HepG2 (cell line): ENCODE measurements around the gene ARHGEF11. TPM values are rescaled to one million over a fixed set of nuclear protein-coding genes. Genes with fewer than 3 reads are reported as not detected.

Experiments used
- ATAC-seq: fragments of 200-7000 bp; cut with Tn5 transposase; 3 replicates; pipeline ENCODE4 v1.9.1; 2020; ENCODE audit warnings: mild to moderate bottlenecking, moderate library complexity
- BruUV-seq: library from RNA; stranded (reverse); fragments of 400-500 nt; replicated peaks from 2 replicates; lab custom pipeline; 2021; lab: Mats Ljungman, UMichigan
- CTCF ChIA-PET: fragments of 300-600 bp; formaldehyde crosslinking; extraction: SDS; loops from one replicate; lab custom pipeline; 2021; ENCODE audit warnings: low total read pairs, inconsistent platforms, low intra/inter-chr PET ratio; lab: Yijun Ruan, JAX
- POLR2A ChIA-PET: fragments of 350-600 bp; sonication (Branson Sonifier 250); formaldehyde crosslinking; loops from one replicate; lab custom pipeline; 2020; ENCODE audit warnings: antibody characterized with exemption, inconsistent platforms; lab: Yijun Ruan, JAX
- DNase-seq: peaks from one replicate; pipeline ENCODE4 v3.0.0-alpha.2; 2015; ENCODE audit warnings: low spot score
- FAIRE-seq: peaks from 3 replicates; lab custom pipeline; 2011; peaks lifted over from hg19 to GRCh38; lab: Jason Lieb, UNC
- H2AFZ ChIP-seq: one replicate; pipeline ENCODE4 v1.6.1; 2011; ENCODE audit warnings: low read length, inconsistent platforms
- H3K27ac ChIP-seq: fragments of 300-600 bp; 3 replicates; pipeline ENCODE4 v1.8.0; 2011; ENCODE audit warnings: mixed run types, mild to moderate bottlenecking, mixed read lengths, low read length, inconsistent platforms; ENCODE audit not compliant: insufficient read depth; ENCODE audit errors: extremely low read length
- H3K27me3 ChIP-seq, 2 experiments: fragments of 200-600 bp in 1 of 2; 2 replicates in 1 of 2; 3 replicates in 1 of 2; pipeline versions ENCODE4 v1.6.0 to v1.8.0; 2011; ENCODE audit warnings: low read length in 2 of 2, mild to moderate bottlenecking in 2 of 2, moderate library complexity in 2 of 2, inconsistent platforms in 1 of 2; ENCODE audit not compliant: insufficient read depth in 2 of 2, control insufficient read depth in 1 of 2
- H3K36me3 ChIP-seq, 2 experiments: fragments of 200-600 bp in 1 of 2; replicated peaks in 1 of 2; 2 replicates in 1 of 2; 3 replicates in 1 of 2; pipeline versions ENCODE4 v1.5.1 to v1.8.0; 2011; ENCODE audit warnings: low read length in 2 of 2, inconsistent platforms in 1 of 2; ENCODE audit not compliant: insufficient read depth in 2 of 2, control insufficient read depth in 1 of 2
- H3K4me1 ChIP-seq: 2 replicates; pipeline ENCODE4 v1.5.1; 2012; ENCODE audit warnings: low read length, inconsistent platforms; ENCODE audit not compliant: insufficient read depth
- H3K4me2 ChIP-seq: 2 replicates; pipeline ENCODE4 v1.6.0; 2011; ENCODE audit warnings: low read depth, low read length, inconsistent platforms
- H3K4me3 ChIP-seq, 3 experiments: fragments of 200-600 bp in 1 of 3; sonication (generic), shearing (Covaris generic) in 1 of 3; replicated peaks in 1 of 3; 2 replicates each; pipeline ENCODE4 v1.5.1; 2011 to 2016; ENCODE audit warnings: low read length in 3 of 3, inconsistent platforms in 2 of 3, low read depth in 2 of 3, mild to moderate bottlenecking in 2 of 3, control low read depth in 1 of 3, mixed read lengths in 1 of 3; ENCODE audit not compliant: insufficient read depth in 1 of 3
- H3K79me2 ChIP-seq: one replicate; pipeline ENCODE4 v1.6.1; 2011; ENCODE audit warnings: low read length, inconsistent platforms; ENCODE audit not compliant: insufficient read depth
- H3K9ac ChIP-seq: 2 replicates; pipeline ENCODE4 v1.6.0; 2011; ENCODE audit warnings: mild to moderate bottlenecking, low read depth, low read length, inconsistent platforms; ENCODE audit not compliant: insufficient read depth
- H3K9me3 ChIP-seq: 2 replicates; pipeline ENCODE4 v1.5.1; 2012; ENCODE audit warnings: mild to moderate bottlenecking, low read length
- H4K20me1 ChIP-seq: 2 replicates; pipeline ENCODE4 v1.6.0; 2011; ENCODE audit warnings: inconsistent platforms, mild to moderate bottlenecking, low read length, moderate library complexity; ENCODE audit not compliant: insufficient read depth
- ARNTL ChIP-seq: sonication (generic); formaldehyde crosslinking; IDR thresholded peaks from 2 replicates; pipeline ENCODE4 v1.4.0; 2020; ENCODE audit warnings: mild to moderate bottlenecking, missing genetic modification reagents
- CCAR2 ChIP-seq: fragments of 200-400 bp; formaldehyde crosslinking; optimal IDR thresholded peaks from 2 replicates; pipeline ENCODE3; 2018; ENCODE audit warnings: low read depth, mild to moderate bottlenecking, low read length, moderate library complexity
- EZH2 ChIP-seq: conservative IDR thresholded peaks from 2 replicates; pipeline ENCODE4 v1.6.1; 2012; ENCODE audit warnings: mild to moderate bottlenecking, low read depth, low read length, moderate library complexity
- FLYWCH1 ChIP-seq: sonication (generic); formaldehyde crosslinking; IDR thresholded peaks from 2 replicates; pipeline ENCODE4 v1.8.1; 2023; ENCODE audit warnings: mild to moderate bottlenecking, missing genetic modification reagents
- FOXC1 ChIP-seq: sonication (generic); formaldehyde crosslinking; IDR thresholded peaks from 2 replicates; pipeline ENCODE4 v1.8.0; 2022; ENCODE audit warnings: mild to moderate bottlenecking, missing genetic modification reagents, borderline replicate concordance
- KDM6A ChIP-seq: IDR thresholded peaks from 2 replicates; pipeline ENCODE4 v1.6.1; 2016; ENCODE audit warnings: low read depth
- MAFF ChIP-seq: IDR thresholded peaks from 2 replicates; pipeline ENCODE4 v1.6.1; 2011; ENCODE audit warnings: low read depth, low read length, improper control_type of control experiment
- TSC22D2 ChIP-seq: sonication (generic); formaldehyde crosslinking; IDR thresholded peaks from 2 replicates; pipeline ENCODE4 v1.5.1; 2020; ENCODE audit warnings: missing genetic modification reagents, mild to moderate bottlenecking, borderline replicate concordance
- ZC3H13 ChIP-seq: sonication (generic); formaldehyde crosslinking; IDR thresholded peaks from 2 replicates; pipeline ENCODE4 v1.8.1; 2023; ENCODE audit warnings: mild to moderate bottlenecking, missing genetic modification reagents, moderate library complexity
- ZNF350 ChIP-seq: sonication (generic); formaldehyde crosslinking; IDR thresholded peaks from 2 replicates; pipeline ENCODE4 v1.4.0; 2020; ENCODE audit warnings: mild to moderate bottlenecking, low read depth, missing genetic modification reagents, borderline replicate concordance
- WGBS: methylation state at CpG from one replicate; pipeline ENCODE4 v1.1.6; 2017; ENCODE audit warnings: low lambda C conversion rate; 5-methylcytosine and 5-hydroxymethylcytosine counted together
- in situ Hi-C: cut with HindIII; loops from 2 replicates; pipeline ENCODE4 v1.10.0; 2017; ENCODE audit warnings: low pct_unique_long_range_greater_than_20kb; ENCODE audit not compliant: extremely low pct_ligation_motif_present
- intact Hi-C: fragments of 100-400 bp; cut with micrococcal nuclease; formaldehyde crosslinking; loops from one replicate; pipeline ENCODE4 v1.10.0; 2022; ENCODE audit not compliant: unreplicated experiment
- polyA plus RNA-seq, 8 experiments: library from polyadenylated mRNA; depleted of rRNA in 3 of 8; stranded (reverse) in 7 of 8; unstranded in 1 of 8; fragments of >200 nt; fragmentation: Illumina TruSeq in 4 of 8; extraction: Trizol in 4 of 8; gene quantifications; 2 replicates each; pipeline versions ENCODE4 v1.2.1 to v1.2.3, GENCODE V29; 2011 to 2016; ENCODE audit warnings: low read depth in 4 of 8, missing spikeins in 1 of 8, mixed read lengths in 1 of 8; ENCODE audit not compliant: insufficient read depth in 1 of 8
- total RNA-seq, 5 experiments: library from RNA; depleted of rRNA; stranded (reverse); fragments of >200 nt; fragmentation: Illumina TruSeq; extraction: Trizol; gene quantifications; 2 replicates each; pipeline ENCODE4 v1.2.3, GENCODE V29; 2016; ENCODE audit warnings: low read depth in 1 of 5
- TF ChIP-seq, protein P1 (sequence below): sonication (generic); formaldehyde crosslinking; IDR thresholded peaks from 2 replicates; pipeline ENCODE4 v1.4.0; 2020; ENCODE audit warnings: missing genetic modification reagents
- TF ChIP-seq, protein P2 (sequence below): sonication (generic); formaldehyde crosslinking; IDR thresholded peaks from 2 replicates; pipeline ENCODE4 v1.5.0; 2020; ENCODE audit warnings: missing genetic modification reagents, mild to moderate bottlenecking, borderline replicate concordance
- TF ChIP-seq, protein P3 (sequence below): sonication (generic); IDR thresholded peaks from 2 replicates; pipeline ENCODE4 v1.6.1; 2016; ENCODE audit warnings: low read depth, borderline replicate concordance
- TF ChIP-seq, protein P4 (sequence below): sonication (generic); formaldehyde crosslinking; IDR thresholded peaks from 2 replicates; pipeline ENCODE4 v1.8.1; 2023; ENCODE audit warnings: mild to moderate bottlenecking, missing genetic modification reagents, borderline replicate concordance
- TF ChIP-seq, protein P5 (sequence below): sonication (generic); formaldehyde crosslinking; IDR thresholded peaks from 2 replicates; pipeline ENCODE4 v1.4.0; 2020; ENCODE audit warnings: missing genetic modification reagents, mild to moderate bottlenecking, borderline replicate concordance
- TF ChIP-seq, protein P6 (sequence below): sonication (generic); formaldehyde crosslinking; IDR thresholded peaks from 2 replicates; pipeline ENCODE4 v1.5.1; 2020; ENCODE audit warnings: mild to moderate bottlenecking, missing genetic modification reagents

Gene ARHGEF11
- total and polyA plus RNA-seq, 2 of the 13 experiments (the other 11 are each of a cell fraction or from before 2014, with no cell fraction given), result 16.5 to 21.2 TPM

DNA sequence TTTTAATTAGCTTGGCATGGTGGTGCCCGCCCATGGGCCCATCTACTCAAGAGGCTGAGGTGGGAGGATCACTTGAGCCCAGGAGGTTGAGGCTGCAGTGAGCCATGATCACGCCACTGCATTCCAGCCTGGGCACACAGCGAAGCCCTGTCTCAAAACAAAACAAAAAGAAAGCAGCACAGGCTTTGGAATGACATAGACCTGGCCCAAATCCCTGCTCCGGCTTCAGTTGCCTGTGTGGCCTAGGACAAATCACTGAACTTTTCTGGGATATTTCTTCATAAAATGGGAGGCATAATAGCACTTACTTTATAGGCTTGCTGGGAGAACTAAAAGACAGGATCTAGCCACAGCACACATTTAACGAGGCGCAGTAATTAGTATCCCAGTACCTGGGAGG is 149.6 kb downstream of the ARHGEF11 start (continued):
- TF ChIP-seq, protein P1, sequence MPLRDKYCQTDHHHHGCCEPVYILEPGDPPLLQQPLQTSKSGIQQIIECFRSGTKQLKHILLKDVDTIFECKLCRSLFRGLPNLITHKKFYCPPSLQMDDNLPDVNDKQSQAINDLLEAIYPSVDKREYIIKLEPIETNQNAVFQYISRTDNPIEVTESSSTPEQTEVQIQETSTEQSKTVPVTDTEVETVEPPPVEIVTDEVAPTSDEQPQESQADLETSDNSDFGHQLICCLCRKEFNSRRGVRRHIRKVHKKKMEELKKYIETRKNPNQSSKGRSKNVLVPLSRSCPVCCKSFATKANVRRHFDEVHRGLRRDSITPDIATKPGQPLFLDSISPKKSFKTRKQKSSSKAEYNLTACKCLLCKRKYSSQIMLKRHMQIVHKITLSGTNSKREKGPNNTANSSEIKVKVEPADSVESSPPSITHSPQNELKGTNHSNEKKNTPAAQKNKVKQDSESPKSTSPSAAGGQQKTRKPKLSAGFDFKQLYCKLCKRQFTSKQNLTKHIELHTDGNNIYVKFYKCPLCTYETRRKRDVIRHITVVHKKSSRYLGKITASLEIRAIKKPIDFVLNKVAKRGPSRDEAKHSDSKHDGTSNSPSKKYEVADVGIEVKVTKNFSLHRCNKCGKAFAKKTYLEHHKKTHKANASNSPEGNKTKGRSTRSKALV (CRISPR knock-in tag), result no peak
- no peak for TF ChIP-seq MAFF
- TF ChIP-seq ARNTL (CRISPR knock-in tag), result no peak
- no peak for TF ChIP-seq KDM6A (CRISPR knock-in tag)
- TF ChIP-seq EZH2, result no peak
- TF ChIP-seq, protein P2, sequence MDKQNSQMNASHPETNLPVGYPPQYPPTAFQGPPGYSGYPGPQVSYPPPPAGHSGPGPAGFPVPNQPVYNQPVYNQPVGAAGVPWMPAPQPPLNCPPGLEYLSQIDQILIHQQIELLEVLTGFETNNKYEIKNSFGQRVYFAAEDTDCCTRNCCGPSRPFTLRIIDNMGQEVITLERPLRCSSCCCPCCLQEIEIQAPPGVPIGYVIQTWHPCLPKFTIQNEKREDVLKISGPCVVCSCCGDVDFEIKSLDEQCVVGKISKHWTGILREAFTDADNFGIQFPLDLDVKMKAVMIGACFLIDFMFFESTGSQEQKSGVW (CRISPR knock-in tag), result no peak
- TF ChIP-seq, protein P3, sequence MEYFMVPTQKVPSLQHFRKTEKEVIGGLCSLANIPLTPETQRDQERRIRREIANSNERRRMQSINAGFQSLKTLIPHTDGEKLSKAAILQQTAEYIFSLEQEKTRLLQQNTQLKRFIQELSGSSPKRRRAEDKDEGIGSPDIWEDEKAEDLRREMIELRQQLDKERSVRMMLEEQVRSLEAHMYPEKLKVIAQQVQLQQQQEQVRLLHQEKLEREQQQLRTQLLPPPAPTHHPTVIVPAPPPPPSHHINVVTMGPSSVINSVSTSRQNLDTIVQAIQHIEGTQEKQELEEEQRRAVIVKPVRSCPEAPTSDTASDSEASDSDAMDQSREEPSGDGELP, result no peak
- TF ChIP-seq, protein P4, sequence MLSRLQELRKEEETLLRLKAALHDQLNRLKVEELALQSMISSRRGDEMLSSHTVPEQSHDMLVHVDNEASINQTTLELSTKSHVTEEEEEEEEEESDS (CRISPR knock-in tag), result no peak

DNA sequence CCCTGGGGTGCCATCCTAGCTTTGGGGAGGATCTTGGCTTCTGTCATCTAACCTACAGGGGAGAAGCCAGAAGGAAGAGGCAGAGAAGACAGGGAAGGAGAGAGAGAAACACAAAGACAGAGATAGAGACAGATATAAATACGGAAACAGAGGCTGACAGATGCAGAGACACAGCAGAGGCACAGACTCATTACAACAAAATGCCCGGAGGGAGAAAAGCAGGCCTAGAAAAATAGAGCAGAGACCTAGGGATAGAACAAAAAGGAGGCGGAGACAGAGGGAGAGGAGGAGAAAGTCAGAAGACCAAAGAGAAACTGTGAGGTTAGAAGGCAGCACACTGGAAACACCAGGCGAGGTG is 150.1 kb downstream of the ARHGEF11 start:
- FAIRE-seq, result no peak
- no peak overlapping the region for H3K9ac ChIP-seq
- peaks cover 4 to 77% of the 10 kb centered on the region in 2 experiments; a peak in 4 of 5 replicates for H3K27me3 ChIP-seq
- H3K36me3 ChIP-seq, result no peaks in the 10 kb centered on the region
- in situ Hi-C loops, result no loop called here
- H3K4me3 ChIP-seq, result no peak overlapping the region
- no peak overlapping the region for H3K4me2 ChIP-seq
- no peak for DNase-seq
- intact Hi-C loops, result no loop called here
- ATAC-seq, result no peak
- CTCF ChIA-PET, result no interaction called here
- POLR2A ChIA-PET, result no interaction called here
- no TSS peak for BruUV-seq
- no peaks in the 10 kb centered on the region for H3K79me2 ChIP-seq
- no peak overlapping the region for H3K27ac ChIP-seq
- 39% methylated on average over 4 of the region's 4 CpGs for WGBS
- H3K9me3 ChIP-seq, result no peaks in the 10 kb centered on the region
- peaks cover 28% of the 10 kb centered on the region for H3K4me1 ChIP-seq
- no peaks in the 10 kb centered on the region for H4K20me1 ChIP-seq
- H2AFZ ChIP-seq, result no peak overlapping the region
- TF ChIP-seq FLYWCH1 (CRISPR knock-in tag) (no peak), TSC22D2 (no peak), FOXC1 (CRISPR knock-in tag) (no peak), ZNF350 (CRISPR knock-in tag) (no peak), CCAR2 (no peak), ZC3H13 (CRISPR knock-in tag) (no peak)
- TF ChIP-seq, protein P5, sequence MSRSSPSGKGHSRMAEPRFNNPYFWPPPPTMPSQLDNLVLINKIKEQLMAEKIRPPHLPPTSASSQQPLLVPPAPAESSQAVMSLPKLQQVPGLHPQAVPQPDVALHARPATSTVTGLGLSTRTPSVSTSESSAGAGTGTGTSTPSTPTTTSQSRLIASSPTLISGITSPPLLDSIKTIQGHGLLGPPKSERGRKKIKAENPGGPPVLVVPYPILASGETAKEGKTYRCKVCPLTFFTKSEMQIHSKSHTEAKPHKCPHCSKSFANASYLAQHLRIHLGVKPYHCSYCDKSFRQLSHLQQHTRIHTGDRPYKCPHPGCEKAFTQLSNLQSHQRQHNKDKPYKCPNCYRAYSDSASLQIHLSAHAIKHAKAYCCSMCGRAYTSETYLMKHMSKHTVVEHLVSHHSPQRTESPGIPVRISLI (CRISPR knock-in tag), result no peak
- TF ChIP-seq, protein P6, sequence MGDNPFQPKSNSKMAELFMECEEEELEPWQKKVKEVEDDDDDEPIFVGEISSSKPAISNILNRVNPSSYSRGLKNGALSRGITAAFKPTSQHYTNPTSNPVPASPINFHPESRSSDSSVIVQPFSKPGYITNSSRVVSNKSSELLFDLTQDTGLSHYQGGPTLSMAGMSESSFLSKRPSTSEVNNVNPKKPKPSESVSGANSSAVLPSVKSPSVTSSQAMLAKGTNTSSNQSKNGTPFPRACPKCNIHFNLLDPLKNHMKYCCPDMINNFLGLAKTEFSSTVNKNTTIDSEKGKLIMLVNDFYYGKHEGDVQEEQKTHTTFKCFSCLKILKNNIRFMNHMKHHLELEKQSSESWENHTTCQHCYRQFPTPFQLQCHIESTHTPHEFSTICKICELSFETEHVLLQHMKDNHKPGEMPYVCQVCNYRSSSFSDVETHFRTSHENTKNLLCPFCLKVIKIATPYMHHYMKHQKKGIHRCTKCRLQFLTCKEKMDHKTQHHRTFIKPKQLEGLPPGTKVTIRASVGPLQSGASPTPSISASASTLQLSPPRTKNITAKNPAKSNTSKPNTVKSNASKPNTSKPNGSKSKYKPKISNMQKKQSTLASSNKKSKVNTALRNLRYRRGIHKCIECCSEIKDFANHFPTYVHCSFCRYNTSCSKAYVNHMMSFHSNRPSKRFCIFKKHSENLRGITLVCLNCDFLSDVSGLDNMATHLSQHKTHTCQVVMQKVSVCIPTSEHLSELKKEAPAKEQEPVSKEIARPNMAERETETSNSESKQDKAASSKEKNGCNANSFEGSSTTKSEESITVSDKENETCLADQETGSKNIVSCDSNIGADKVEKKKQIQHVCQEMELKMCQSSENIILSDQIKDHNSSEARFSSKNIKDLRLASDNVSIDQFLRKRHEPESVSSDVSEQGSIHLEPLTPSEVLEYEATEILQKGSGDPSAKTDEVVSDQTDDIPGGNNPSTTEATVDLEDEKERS (CRISPR knock-in tag), result no peak
